MCF 10A (cell line): Measurements from ENCODE around the gene ALG5. TPM values are rescaled to one million over a fixed set of nuclear protein-coding genes. Genes with fewer than 3 reads are reported as not detected.

Experiments
- BruUV-seq: library from RNA; stranded (reverse); fragments of 400-500 nt; replicated peaks from 2 replicates; lab custom pipeline; 2021; lab: Mats Ljungman, UMichigan
- CTCF ChIA-PET: fragments of 300-600 bp; sonication (Branson Sonifier 250); formaldehyde crosslinking; extraction: SDS; loops from one replicate; lab custom pipeline; 2021; ENCODE audit warnings: antibody characterized with exemption, inconsistent platforms; lab: Yijun Ruan, JAX
- POLR2A ChIA-PET: fragments of 300-600, 350-650 bp; sonication (Branson Sonifier 250); formaldehyde crosslinking; extraction: SDS; loops from one replicate; lab custom pipeline; 2020; ENCODE audit warnings: antibody characterized with exemption, inconsistent platforms; lab: Yijun Ruan, JAX
- DNase-seq: peaks from one replicate; pipeline ENCODE4 v3.0.0-alpha.2; 2018; ENCODE audit not compliant: unreplicated experiment
- H3K27ac Mint-ChIP-seq: one replicate; pipeline ENCODE4 v1.8.0; 2022; ENCODE audit warnings: mild to moderate bottlenecking, low read depth, mixed read lengths; ENCODE audit not compliant: unreplicated experiment
- H3K27me3 Mint-ChIP-seq: one replicate; pipeline ENCODE4 v1.8.0; 2022; ENCODE audit warnings: mixed read lengths; ENCODE audit not compliant: insufficient read depth, unreplicated experiment
- H3K36me3 Mint-ChIP-seq: one replicate; pipeline ENCODE4 v1.8.0; 2022; ENCODE audit warnings: mild to moderate bottlenecking, moderate library complexity, mixed read lengths; ENCODE audit not compliant: insufficient read depth, unreplicated experiment
- H3K4me1 Mint-ChIP-seq: one replicate; pipeline ENCODE4 v1.8.0; 2022; ENCODE audit warnings: mixed read lengths; ENCODE audit not compliant: insufficient read depth, unreplicated experiment
- H3K4me3 Mint-ChIP-seq: one replicate; pipeline ENCODE4 v1.8.0; 2022; ENCODE audit warnings: mild to moderate bottlenecking, moderate library complexity, mixed read lengths; ENCODE audit not compliant: unreplicated experiment
- H3K9me3 Mint-ChIP-seq: one replicate; pipeline ENCODE4 v1.8.0; 2022; ENCODE audit warnings: mixed read lengths; ENCODE audit not compliant: unreplicated experiment
- CTCF ChIP-seq: fragments of 200-600 bp; IDR thresholded peaks from one replicate; pipeline ENCODE4 v1.8.0; 2022; ENCODE audit warnings: antibody characterized with exemption, mild to moderate bottlenecking; ENCODE audit not compliant: unreplicated experiment
- intact Hi-C: fragments of 100-400 bp; cut with micrococcal nuclease; formaldehyde crosslinking; loops from 2 replicates; pipeline ENCODE4 v1.14.1; 2022
- total RNA-seq: library from RNA; stranded (reverse); gene quantifications from 2 replicates; pipeline ENCODE4 v1.2.3, GENCODE V29; 2022

The ALG5 gene
- total RNA-seq, 1 experiment from 2014 or later: 51.2 TPM

- peak; percentile 27 for DNase-seq
- ChIA-PET POLR2A (interaction anchor here (0.5 to 1.3 kb wide), 2 partner anchors 12 to 264 kb away, joined by 3 to 18 read pairs; partner anchors contain the start of gene ALG5), CTCF (interaction anchor here (0.6 to 1.4 kb wide), 7 partner anchors 9 to 589 kb away, joined by 3 to 4 read pairs (median 3); no protein-coding TSS in a partner anchor)
- peaks cover 77% of the 10 kb centered on the region for H3K36me3 Mint-ChIP-seq
- no TSS peak for BruUV-seq
- no peaks in the 10 kb centered on the region for H3K9me3 Mint-ChIP-seq
- H3K4me3 Mint-ChIP-seq: no peak overlapping the region
- intact Hi-C loops: loop anchor here (10.0 kb wide), 1 partner anchor 562 kb away; no protein-coding TSS in a partner anchor
- H3K4me1 Mint-ChIP-seq: peaks cover 16% of the 10 kb centered on the region
- no peak for TF ChIP-seq CTCF
- H3K27me3 Mint-ChIP-seq: no peaks in the 10 kb centered on the region
- no peak overlapping the region for H3K27ac Mint-ChIP-seq
Measured at GRCh38 chr13:36986462-36987240, 12.5 kb downstream of the ALG5 start.

- H3K9me3 Mint-ChIP-seq: no peaks in the 10 kb centered on the region
- ChIA-PET CTCF (interaction anchor here (0.6 to 10.2 kb wide), 30 partner anchors 9 to 1002 kb away, joined by 3 to 141 read pairs (median 4); partner anchors contain the start of gene ALG5), POLR2A (interaction anchor here (0.7 to 1.7 kb wide), 4 partner anchors 19 to 123 kb away, joined by 3 to 10 read pairs (median 4); no protein-coding TSS in a partner anchor)
- peak; percentile 52 for TF ChIP-seq CTCF
- peaks cover 74% of the 10 kb centered on the region for H3K36me3 Mint-ChIP-seq
- no peak overlapping the region for H3K4me3 Mint-ChIP-seq
- DNase-seq: peak; percentile 48
- no peaks in the 10 kb centered on the region for H3K4me1 Mint-ChIP-seq
- H3K27ac Mint-ChIP-seq: no peak overlapping the region
- BruUV-seq: no TSS peak
- no peaks in the 10 kb centered on the region for H3K27me3 Mint-ChIP-seq
- intact Hi-C loops: loop anchor here (1.0 to 10.0 kb wide), 3 partner anchors 123 to 1002 kb away; no protein-coding TSS in a partner anchor
Measured at GRCh38 chr13:36981156-36981743, 17.9 kb downstream of the ALG5 start.

- H3K4me3 Mint-ChIP-seq: no peak overlapping the region
- no peaks in the 10 kb centered on the region for H3K9me3 Mint-ChIP-seq
- CTCF ChIA-PET: interaction anchor here (0.6 to 10.2 kb wide), 8 partner anchors 10 to 560 kb away, joined by 3 to 141 read pairs (median 4); partner anchors contain the start of gene ALG5
- H3K4me1 Mint-ChIP-seq: no peaks in the 10 kb centered on the region
- H3K27me3 Mint-ChIP-seq: no peaks in the 10 kb centered on the region
- DNase-seq: no peak
- peaks cover 68% of the 10 kb centered on the region for H3K36me3 Mint-ChIP-seq
- POLR2A ChIA-PET: interaction anchor here (0.7 kb wide), 1 partner anchor 562 kb away, joined by 3 read pairs; no protein-coding TSS in a partner anchor
- TF ChIP-seq CTCF: no peak
- H3K27ac Mint-ChIP-seq: no peak overlapping the region
- intact Hi-C loops: loop anchor here (2.0 to 10.0 kb wide), 2 partner anchors 555 to 1001 kb away; no protein-coding TSS in a partner anchor
- BruUV-seq: no TSS peak
Measured at GRCh38 chr13:36979361-36980050, 19.6 kb downstream of the ALG5 start.
